Stimulated activated effector memory CD8-positive, alpha-beta T cell treated with anti-CD3 and anti-CD28 coated beads, Interleukin-12 subunit alpha, Interleukin-12 subunit beta, amount 100 ng/mL, for 72 hours (primary cell): ENCODE data around the gene BCL6B.
"Not testable (repeated sequence)": the region's sequence is repeated elsewhere in the genome, so short reads cannot be mapped to it uniquely, and the experiment has no call there.

Experiments
- ATAC-seq: fragments of 150-1000 bp; cut with Tn5 transposase; 2 replicates; pipeline ENCODE4 v1.10.0; 2021
- DNase-seq, 2 donors: peaks; one replicate each; pipeline ENCODE4 v3.0.0; 2021 to 2022; ENCODE audit warnings: low spot score in 2 of 2
- H3K27ac Mint-ChIP-seq: one replicate; pipeline ENCODE4 v1.8.0; 2022; ENCODE audit warnings: mild to moderate bottlenecking, mixed read lengths
- H3K36me3 Mint-ChIP-seq: one replicate; pipeline ENCODE4 v1.8.0; 2022; ENCODE audit warnings: mild to moderate bottlenecking, mixed read lengths
- H3K4me1 Mint-ChIP-seq: one replicate; pipeline ENCODE4 v1.8.0; 2022; ENCODE audit warnings: mixed read lengths
- H3K4me3 Mint-ChIP-seq: one replicate; pipeline ENCODE4 v1.8.0; 2022; ENCODE audit warnings: mild to moderate bottlenecking, mixed read lengths
- H3K9me3 Mint-ChIP-seq: one replicate; pipeline ENCODE4 v1.8.0; 2022; ENCODE audit warnings: mixed read lengths

The BCL6B gene

GRCh38 chr17:7050583-7050982, 27.7 kb downstream of the BCL6B start:
- DNase-seq, ATAC-seq, H3K27ac Mint-ChIP-seq: not testable (repeated sequence)

GRCh38 chr17:7056386-7056785, 33.5 kb downstream of the BCL6B start:
- ATAC-seq (no peak), DNase-seq (no peak)
- peaks cover 24% of the 10 kb centered on the region for H3K4me1 Mint-ChIP-seq
- H3K36me3 Mint-ChIP-seq = peaks cover 5% of the 10 kb centered on the region
- H3K9me3 Mint-ChIP-seq = no peaks in the 10 kb centered on the region
- H3K27ac Mint-ChIP-seq = no peak overlapping the region
- H3K4me3 Mint-ChIP-seq = no peak overlapping the region

More at GRCh38 chr17:7050583-7050982, 27.7 kb downstream of the BCL6B start:
- peaks cover 32% of the 10 kb centered on the region for H3K4me1 Mint-ChIP-seq
- peaks cover 17% of the 10 kb centered on the region for H3K36me3 Mint-ChIP-seq
- H3K4me3 Mint-ChIP-seq, H3K9me3 Mint-ChIP-seq: not testable (repeated sequence)

- DNase-seq = no peak
- ATAC-seq = no peak
- Mint-ChIP-seq H3K36me3 (peaks cover 5% of the 10 kb centered on the region), H3K4me1 (peaks cover 20% of the 10 kb centered on the region), H3K9me3 (no peaks in the 10 kb centered on the region), H3K27ac (peak overlapping the region; percentile 87), H3K4me3 (no peak overlapping the region)
Measured at GRCh38 chr17:7058831-7059447, 36.1 kb downstream of the BCL6B start.

- DNase-seq = peak in 1 of 2 donors; percentile 21
- H3K4me3 Mint-ChIP-seq = peak overlapping the region; percentile 22
- peak; percentile 90 for ATAC-seq
- H3K27ac Mint-ChIP-seq = peak overlapping the region; percentile 86
- peaks cover 20% of the 10 kb centered on the region for H3K4me1 Mint-ChIP-seq
- no peaks in the 10 kb centered on the region for H3K9me3 Mint-ChIP-seq
- peaks cover 5% of the 10 kb centered on the region for H3K36me3 Mint-ChIP-seq
Measured at GRCh38 chr17:7060165-7060891, 37.5 kb downstream of the BCL6B start.

- Mint-ChIP-seq H3K27ac (no peak overlapping the region), H3K4me3 (no peak overlapping the region), H3K4me1 (peaks cover 20% of the 10 kb centered on the region), H3K9me3 (peaks cover 5% of the 10 kb centered on the region), H3K36me3 (peaks cover 5% of the 10 kb centered on the region)
- no peak for DNase-seq
- ATAC-seq = no peak
Measured at GRCh38 chr17:7063518-7064094, 40.8 kb downstream of the BCL6B start.

- Mint-ChIP-seq H3K9me3 (peaks cover 9% of the 10 kb centered on the region), H3K36me3 (peaks cover 5% of the 10 kb centered on the region), H3K27ac (no peak overlapping the region)
Measured at GRCh38 chr17:7064261-7064660, 41.4 kb downstream of the BCL6B start.

GRCh38 chr17:7067198-7067597, 44.3 kb downstream of the BCL6B start:
- H3K4me1 Mint-ChIP-seq = no peaks in the 10 kb centered on the region
- H3K27ac Mint-ChIP-seq = no peak overlapping the region
- H3K9me3 Mint-ChIP-seq = peaks cover 9% of the 10 kb centered on the region
- DNase-seq (no peak), ATAC-seq (no peak)
- no peak overlapping the region for H3K4me3 Mint-ChIP-seq
- peaks cover 6% of the 10 kb centered on the region for H3K36me3 Mint-ChIP-seq

More at GRCh38 chr17:7064261-7064660, 41.4 kb downstream of the BCL6B start:
- Mint-ChIP-seq H3K4me1 (peaks cover 13% of the 10 kb centered on the region), H3K4me3 (no peak overlapping the region)
- DNase-seq (no peak), ATAC-seq (no peak)

- Mint-ChIP-seq H3K9me3 (peaks cover 9% of the 10 kb centered on the region), H3K27ac (no peak overlapping the region), H3K4me3 (no peak overlapping the region), H3K4me1 (no peaks in the 10 kb centered on the region), H3K36me3 (peaks cover 6% of the 10 kb centered on the region)
- DNase-seq (no peak), ATAC-seq (no peak)
Measured at GRCh38 chr17:7068268-7068667, 45.4 kb downstream of the BCL6B start.

- Mint-ChIP-seq H3K4me3 (no peak overlapping the region), H3K27ac (no peak overlapping the region), H3K4me1 (no peaks in the 10 kb centered on the region), H3K36me3 (peaks cover 6% of the 10 kb centered on the region), H3K9me3 (peaks cover 9% of the 10 kb centered on the region)
- no peak for ATAC-seq
- DNase-seq = no peak
Measured at GRCh38 chr17:7070712-7071111, 47.9 kb downstream of the BCL6B start.

GRCh38 chr17:7072406-7072805, 49.6 kb downstream of the BCL6B start:
- H3K9me3 Mint-ChIP-seq = peaks cover 9% of the 10 kb centered on the region
- no peaks in the 10 kb centered on the region for H3K4me1 Mint-ChIP-seq
- H3K4me3 Mint-ChIP-seq = no peak overlapping the region
- peaks cover 6% of the 10 kb centered on the region for H3K36me3 Mint-ChIP-seq
- no peak for ATAC-seq
- peak overlapping the region; percentile 23 for H3K27ac Mint-ChIP-seq
- DNase-seq = no peak

- H3K4me3 Mint-ChIP-seq = no peak overlapping the region
Measured at GRCh38 chr17:7074931-7075330, 52.1 kb downstream of the BCL6B start.

GRCh38 chr17:7077911-7078546, 55.2 kb downstream of the BCL6B start:
- H3K27ac Mint-ChIP-seq = no peak overlapping the region
- no peak for DNase-seq
- H3K9me3 Mint-ChIP-seq = no peaks in the 10 kb centered on the region
- ATAC-seq = no peak
- H3K36me3 Mint-ChIP-seq = no peaks in the 10 kb centered on the region
- peaks cover 25% of the 10 kb centered on the region for H3K4me1 Mint-ChIP-seq
- no peak overlapping the region for H3K4me3 Mint-ChIP-seq

More at GRCh38 chr17:7074931-7075330, 52.1 kb downstream of the BCL6B start:
- H3K36me3 Mint-ChIP-seq = peaks cover 6% of the 10 kb centered on the region
- DNase-seq (no peak), ATAC-seq (no peak)
- H3K4me1 Mint-ChIP-seq = peaks cover 1% of the 10 kb centered on the region
- H3K9me3 Mint-ChIP-seq = no peaks in the 10 kb centered on the region
- no peak overlapping the region for H3K27ac Mint-ChIP-seq

- no peaks in the 10 kb centered on the region for H3K36me3 Mint-ChIP-seq
- H3K4me3 Mint-ChIP-seq = no peak overlapping the region
- H3K4me1 Mint-ChIP-seq = peaks cover 25% of the 10 kb centered on the region
- H3K27ac Mint-ChIP-seq = no peak overlapping the region
- DNase-seq (no peak), ATAC-seq (no peak)
- no peaks in the 10 kb centered on the region for H3K9me3 Mint-ChIP-seq
Measured at GRCh38 chr17:7078711-7079110, 55.9 kb downstream of the BCL6B start.
